GM12873 (cell line): ENCODE data around the gene SLC25A47.

Experiments
- TF ChIP-seq, protein P1 (sequence below): IDR thresholded peaks from 2 replicates; pipeline ENCODE4 v1.5.1; 2012; ENCODE audit warnings: low read depth, mild to moderate bottlenecking, moderate library complexity, low read length, control low read depth; ENCODE audit not compliant: insufficient read depth; ENCODE audit errors: missing control alignments

The SLC25A47 gene

DNA sequence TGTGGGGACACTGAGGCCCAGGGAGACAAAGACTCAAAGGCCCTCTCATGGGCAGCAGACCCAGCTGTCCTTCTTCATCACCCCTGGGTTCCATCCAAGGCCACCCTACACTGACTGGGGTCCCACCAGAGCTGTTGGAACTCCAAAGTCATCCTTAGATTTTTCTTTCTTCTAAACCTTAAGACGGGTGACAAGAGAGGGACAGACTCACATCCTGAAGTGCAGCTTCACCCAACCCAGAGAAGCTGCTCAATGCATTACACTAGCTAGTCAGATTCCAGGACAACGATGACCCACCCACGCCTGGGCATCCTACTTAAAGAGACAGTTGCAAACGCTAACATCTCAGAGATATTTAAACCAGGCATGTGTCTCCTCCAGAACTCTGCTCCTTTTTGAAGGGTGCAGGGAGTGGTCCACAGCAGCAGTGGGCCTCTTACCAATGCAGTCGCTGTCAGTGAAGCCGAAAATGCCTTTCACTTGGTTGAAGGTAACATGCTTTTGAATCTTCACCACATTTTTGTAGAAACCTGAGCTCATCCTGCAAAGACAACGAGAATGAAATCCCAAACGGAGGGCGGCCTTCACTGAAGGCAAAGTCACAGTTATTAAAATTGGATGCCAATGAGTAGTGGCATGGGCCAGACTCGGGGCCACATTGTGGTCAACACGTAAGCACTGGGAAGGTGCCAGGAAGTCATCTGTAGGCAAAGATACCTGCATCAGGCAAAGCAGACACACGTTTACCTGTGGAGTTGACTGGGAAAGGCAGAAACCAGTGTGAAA, 23.4 kb downstream of the SLC25A47 start:
- TF ChIP-seq, protein P1, sequence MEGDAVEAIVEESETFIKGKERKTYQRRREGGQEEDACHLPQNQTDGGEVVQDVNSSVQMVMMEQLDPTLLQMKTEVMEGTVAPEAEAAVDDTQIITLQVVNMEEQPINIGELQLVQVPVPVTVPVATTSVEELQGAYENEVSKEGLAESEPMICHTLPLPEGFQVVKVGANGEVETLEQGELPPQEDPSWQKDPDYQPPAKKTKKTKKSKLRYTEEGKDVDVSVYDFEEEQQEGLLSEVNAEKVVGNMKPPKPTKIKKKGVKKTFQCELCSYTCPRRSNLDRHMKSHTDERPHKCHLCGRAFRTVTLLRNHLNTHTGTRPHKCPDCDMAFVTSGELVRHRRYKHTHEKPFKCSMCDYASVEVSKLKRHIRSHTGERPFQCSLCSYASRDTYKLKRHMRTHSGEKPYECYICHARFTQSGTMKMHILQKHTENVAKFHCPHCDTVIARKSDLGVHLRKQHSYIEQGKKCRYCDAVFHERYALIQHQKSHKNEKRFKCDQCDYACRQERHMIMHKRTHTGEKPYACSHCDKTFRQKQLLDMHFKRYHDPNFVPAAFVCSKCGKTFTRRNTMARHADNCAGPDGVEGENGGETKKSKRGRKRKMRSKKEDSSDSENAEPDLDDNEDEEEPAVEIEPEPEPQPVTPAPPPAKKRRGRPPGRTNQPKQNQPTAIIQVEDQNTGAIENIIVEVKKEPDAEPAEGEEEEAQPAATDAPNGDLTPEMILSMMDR = no peak

DNA sequence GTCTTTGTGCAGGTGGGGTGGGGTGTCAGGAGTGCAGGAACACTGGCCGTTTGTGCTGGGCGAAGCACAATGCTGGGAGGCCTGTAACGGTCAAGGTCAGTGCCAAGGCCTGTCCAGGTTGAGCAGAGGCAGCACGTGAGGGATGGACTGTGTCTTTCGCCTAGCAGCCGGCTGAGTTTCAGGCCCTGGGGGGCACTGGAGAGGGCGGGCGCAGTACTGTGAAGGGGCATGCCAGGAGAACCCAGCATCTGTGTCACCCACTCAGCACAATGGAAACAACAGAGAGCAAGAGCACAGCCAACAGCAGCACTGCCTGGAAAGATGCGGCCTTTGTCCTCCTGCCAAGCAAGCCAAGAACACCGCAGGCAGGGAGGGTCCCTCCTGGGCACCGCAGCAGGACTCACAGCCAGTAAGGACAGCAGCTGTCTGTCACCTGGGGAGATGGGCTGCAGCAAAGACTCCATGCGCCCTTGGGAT, 25.2 kb downstream of the SLC25A47 start:
- TF ChIP-seq, protein P1 = no peak

DNA sequence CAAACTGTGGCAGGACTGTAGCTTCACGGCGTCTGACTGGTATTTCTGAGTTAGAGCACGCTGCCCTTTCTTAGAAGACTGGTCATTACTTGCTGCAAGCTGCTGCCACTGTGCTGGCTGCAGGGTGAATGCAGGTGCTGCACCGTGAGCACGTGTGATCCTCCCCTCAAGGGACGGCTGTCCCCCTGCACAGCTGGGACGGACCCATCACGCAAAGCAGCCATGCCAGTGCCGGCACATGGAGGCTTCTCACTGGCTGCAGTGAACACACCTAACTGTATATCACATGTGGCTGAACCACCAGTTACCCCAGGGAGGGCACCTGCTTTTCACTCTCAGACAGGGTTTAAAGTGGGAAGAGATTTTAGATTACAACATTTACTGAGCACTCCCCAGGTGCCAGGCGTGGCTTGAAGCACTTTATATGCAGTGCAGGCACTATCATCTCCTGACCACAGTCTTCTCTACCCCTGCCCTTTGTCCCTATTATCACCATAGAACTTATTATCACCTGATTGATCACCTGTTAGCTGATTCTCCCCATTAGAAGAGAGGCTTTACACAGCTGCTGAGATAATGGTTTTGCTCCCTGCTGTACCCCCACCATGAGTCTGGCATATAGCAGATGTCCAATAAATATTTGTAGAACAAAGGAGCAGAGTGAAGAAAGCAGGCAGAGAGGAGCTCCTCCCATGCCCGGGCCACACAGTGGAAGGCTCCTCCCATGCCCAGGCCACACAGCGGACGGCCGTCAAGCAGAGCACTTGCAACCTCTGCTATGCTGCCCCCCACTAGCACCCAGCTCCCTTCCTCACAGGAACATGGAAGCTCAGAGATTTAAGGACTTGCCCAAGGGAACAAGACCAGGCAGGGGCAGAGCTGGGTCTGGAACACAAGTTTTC, 25.9 kb downstream of the SLC25A47 start:
- TF ChIP-seq, protein P1 = no peak

DNA sequence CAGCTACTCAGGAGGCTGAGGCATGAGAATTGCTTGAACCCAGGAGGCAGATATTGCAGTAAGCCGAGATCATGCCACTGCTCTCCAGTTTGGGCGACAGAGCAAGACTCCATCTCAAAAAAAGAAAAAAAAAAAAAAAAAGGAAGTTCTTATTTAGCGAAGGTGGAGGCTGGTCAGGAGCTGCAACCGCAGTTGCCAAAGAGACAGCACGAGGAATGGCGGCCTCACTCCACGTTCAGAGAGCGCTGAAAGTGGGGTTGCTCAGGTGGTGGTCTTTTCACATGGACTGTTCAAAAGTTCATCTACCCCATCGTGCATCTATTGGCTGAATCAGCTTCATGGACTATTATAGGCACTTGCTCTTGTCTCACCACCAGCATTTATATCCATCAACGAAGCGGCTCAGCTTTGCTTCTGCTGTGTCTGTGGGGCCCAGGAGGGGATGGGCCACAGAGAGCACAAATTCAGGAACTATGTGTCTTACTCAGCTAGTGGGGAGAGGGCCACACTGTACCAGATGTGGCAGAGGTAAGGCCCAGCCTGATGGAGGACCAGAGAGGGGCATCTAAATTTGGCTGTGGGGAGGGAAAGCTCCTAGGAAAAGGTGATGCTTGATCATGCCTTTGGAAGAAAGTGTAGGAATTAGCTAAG, 27.3 kb downstream of the SLC25A47 start:
- TF ChIP-seq, protein P1 = no peak

DNA sequence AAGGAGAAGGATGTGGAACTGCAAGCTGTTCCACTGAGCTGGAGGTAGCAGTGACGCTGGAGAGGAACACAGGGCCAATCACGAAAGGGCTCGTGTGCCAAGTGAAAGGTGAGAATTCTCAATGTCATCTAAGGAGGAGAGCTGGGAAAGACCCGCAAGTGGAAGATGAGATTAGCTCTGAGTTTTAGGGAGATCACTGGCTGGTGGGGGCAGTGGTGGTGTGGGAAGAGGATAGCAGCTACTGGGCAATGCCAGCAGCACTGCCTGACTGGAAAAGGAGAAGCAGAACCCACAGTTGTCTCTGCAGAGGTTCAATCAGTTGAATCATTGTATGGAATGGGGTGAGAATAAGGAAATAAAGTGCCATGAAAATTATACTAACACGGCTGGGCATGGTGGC, 27.8 kb downstream of the SLC25A47 start:
- TF ChIP-seq, protein P1 = no peak

DNA sequence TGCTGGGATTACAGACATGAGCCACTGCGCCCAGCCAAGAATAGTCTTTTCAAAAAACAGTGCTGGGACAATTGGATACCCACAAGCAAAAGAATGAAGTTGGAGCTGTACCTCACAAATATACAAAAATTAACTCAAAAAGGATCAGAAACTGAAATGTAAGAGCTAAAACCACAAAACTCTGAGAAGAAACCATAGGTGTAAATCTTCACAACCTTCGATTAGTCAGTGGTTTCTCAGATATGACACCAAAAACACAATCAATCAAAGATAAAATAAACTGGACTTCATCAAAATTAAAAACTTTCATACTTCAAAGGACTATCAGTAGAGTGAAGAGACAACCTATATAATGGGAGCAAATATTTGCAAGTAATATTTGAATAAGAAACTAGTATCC, 35.3 kb downstream of the SLC25A47 start:
- TF ChIP-seq, protein P1 = no peak
